HG02642 (cell line): ENCODE measurements around the gene ADSS1.

Experiments used
- ATAC-seq: cut with Tn5 transposase; IDR thresholded peaks from one replicate; pipeline ENCODE4 v1.9.1; 2021; ENCODE audit warnings: mild to moderate bottlenecking; ENCODE audit not compliant: unreplicated experiment, poor library complexity

ADSS1 gene

GRCh38 chr14:104723651-104724406 lies at the start of gene ADSS1:
ADSS1 (plus strand) TSS chr14:104724229; CDS start chr14:104724271, 42 bp downstream.
- peak; percentile 52 for ATAC-seq

DNA sequence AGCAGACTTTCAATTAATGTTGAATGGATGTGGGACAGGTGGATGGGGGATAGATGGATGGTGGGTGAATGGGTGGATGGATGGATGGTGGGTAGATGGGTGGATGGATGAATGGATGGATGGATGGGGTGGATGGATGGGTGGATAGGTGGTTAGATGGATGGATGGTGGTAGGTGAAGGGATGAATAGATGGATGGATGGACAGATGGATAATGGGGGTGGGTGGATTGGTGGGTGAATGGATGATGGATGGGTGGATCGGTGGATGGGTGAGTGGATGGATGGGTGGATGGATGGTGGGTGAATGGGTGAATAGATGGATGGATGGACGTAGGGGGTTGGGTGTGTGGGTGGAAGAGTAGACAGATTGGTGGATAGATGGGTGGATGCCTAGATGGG lies 48.6 kb upstream of the ADSS1 start:
- ATAC-seq, result no peak

DNA sequence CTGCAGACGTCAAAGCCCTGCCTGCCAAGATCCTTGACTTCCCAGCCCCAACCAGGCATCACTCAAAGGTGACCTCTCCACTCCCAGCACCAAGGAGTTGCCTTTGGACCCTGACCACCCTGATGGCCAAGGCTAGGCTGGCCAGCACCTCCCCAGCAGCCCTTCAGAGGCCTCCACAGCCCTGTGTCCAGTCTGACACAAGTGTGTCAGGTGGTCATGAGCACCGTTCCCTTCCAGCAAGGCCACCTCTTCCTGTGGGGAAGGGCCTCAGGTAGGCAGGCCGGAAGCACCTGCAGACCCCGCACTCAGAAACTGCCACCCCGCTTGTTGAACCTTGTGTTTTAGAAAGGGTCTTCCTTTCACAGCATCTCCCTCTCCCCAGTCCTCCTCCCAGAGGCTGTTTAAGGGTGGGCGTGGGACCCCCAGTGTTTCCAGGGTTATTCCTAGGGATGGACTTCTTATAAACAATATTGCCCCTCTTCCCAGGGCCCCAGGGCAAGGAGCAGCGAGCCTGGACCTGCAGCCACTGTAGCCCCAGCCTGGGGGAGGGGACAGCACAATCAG lies 47.8 kb upstream of the ADSS1 start:
- ATAC-seq, result no peak

DNA sequence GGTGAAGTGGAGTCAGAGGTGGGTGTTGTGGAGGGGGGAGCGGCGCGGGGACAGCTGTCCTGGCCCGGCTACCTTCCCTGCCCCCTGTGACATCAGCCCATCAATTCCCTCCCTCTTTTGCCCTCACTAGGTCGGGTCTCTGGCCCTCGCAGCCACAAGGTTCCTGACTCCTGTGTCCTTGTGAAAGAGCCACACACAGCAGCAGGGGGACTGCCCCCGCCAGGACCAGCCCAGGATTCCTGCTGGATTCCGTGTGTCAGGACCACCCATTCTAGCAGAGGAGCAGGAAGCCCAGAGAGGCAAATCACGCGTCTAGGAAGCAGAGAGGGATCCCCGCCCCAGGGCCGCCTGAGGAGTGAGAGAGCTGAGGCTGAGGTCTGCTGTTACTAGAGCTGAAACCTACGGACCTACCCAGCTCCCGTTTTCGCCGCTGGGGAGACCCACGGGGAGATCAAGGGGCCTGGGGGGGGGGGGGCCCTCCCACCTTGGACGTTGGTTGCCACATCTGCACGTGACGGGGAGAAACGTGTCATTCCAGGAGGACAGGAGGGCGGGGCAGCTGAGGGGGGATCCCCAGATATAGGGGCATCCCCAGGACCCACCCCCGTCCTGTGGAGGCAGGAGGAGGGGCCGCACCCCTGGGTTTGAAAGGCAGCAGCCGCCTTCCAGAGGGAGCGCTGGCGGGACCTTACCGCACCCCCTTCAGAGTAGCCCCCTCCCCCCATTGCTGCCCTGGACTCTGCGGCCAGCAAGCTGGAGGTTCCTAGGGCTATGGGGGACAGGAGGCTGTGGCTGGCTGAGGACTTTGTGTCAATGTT lies 47.1 kb upstream of the ADSS1 start:
- ATAC-seq, result peak; percentile 34

DNA sequence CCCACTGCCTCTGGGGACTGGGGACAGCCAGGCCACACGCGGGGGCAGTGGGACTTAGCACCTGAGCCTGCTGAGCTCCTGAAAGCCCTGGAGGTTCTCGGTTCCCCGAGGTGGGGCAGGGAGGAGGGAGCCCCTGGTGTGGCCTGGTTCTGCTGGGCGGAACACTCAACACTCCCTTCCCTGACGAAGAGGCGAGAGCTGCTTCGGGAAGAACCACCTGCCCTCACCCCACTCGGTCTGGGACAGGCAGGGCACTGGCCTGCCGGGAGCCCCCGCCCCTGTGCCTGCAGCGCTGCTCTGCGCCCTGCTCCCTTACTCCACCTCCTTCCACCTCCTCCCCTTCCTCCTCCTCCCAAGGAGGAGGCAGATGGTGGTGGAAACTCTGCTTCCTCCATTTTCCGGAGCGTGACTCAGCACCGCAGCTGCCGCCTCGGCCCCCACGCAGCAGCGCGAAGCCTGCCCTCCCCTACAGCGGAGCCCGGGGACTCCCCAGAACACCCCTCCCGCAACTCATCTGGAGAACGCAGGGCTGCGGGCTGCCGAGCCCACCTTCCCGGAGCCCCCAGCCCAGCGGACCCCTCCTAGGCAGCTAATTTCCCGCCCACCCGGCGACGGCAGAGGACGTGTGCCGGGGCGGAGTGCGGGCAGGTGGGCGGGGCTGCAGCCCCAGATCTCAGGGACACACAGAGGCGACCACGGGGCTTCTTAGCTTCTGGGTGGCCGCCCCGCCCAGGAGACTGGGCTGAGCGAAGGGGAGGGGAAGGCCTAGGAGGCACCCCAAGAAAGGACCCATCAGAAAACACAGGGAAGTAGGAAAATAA lies 46.3 kb upstream of the ADSS1 start:
- ATAC-seq, result peak; percentile 43

DNA sequence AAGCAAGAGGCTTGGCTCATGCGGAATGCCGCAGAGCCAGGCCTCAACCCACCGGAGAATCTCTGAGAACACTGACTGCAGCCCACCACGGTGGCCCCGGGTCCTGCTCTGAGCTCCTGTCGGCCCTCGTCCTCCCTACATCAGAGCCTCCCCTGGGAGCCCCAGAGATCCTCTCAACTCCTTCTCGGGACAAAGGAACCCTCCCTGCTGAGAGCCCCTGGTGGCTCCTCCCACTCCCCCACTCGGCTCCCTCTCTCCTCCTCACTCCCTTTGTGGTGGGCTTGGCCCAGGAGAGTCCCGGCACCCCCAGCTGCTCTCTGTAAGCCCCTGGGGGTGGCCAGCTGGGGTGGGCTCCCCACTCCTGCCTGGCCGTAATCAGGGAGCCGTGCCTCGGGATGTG lies 45.7 kb upstream of the ADSS1 start:
- ATAC-seq, result no peak

GRCh38 chr14:104678901-104679705 lies 44.9 kb upstream of the ADSS1 start:
- ATAC-seq, result no peak

DNA sequence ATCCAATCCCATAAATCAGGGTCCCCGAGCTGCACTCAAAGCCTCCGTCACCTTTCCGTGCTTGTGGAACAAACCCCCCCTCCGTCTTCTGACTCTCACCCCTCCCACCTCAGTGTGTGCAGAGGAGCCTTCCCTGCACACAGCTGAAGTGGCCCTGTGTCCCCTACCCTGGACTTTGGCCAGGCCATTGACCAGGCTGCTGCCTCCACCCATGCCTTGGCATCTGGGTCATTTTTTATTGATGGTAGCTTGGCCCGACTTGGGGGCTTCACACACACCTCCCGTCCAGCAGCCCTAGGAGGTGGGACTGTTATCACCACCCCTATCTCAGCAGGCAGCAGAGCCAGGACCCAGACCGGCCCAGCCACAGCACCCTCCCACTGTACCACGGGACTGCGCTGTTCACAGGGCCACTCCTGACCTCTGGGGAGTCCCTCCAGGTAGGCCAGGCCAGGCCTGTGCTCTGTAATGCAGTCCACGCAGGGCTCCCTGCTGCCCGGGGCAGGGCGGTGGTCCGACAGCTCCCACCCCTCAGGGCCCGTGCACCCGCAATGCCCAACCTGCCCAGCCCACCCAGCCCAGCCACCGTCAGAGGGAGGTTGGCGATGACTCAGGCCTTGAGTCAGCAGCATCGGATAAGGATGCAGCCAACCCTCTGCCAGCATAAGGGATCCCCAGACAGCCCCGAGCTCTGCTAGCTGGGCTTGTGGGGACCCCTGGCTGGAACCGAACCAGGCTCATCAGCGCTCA lies 43.8 kb upstream of the ADSS1 start:
- no peak for ATAC-seq

- no peak for ATAC-seq
Observed at GRCh38 chr14:104680806-104681688, 43.0 kb upstream of the ADSS1 start.

- no peak for ATAC-seq
Observed at GRCh38 chr14:104681689-104682074, 42.3 kb upstream of the ADSS1 start.

DNA sequence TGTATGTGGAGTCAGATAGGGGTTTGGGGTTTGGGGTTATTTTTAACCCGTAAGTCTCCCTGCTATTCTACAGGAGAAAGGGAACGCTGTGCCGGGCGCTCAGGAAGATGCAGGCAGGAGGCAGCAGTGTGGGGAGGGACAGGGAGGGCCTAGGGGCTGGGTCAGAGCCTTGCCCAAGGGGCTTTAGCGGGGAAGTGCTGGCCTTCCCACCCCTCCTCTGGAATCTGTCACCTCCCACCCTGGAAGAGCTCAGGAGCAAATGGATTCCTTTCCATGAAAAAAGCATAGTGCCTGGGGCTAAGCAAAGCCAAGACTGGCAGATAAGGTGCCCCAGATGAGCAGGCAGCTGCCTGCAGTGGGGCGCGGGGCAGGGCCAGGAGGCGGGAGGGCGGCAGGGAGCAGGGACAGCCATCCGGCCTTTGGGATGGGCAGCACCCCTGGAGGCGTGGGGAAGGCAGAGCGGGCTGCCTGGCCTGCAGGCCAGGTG lies 41.9 kb upstream of the ADSS1 start:
- ATAC-seq, result no peak

DNA sequence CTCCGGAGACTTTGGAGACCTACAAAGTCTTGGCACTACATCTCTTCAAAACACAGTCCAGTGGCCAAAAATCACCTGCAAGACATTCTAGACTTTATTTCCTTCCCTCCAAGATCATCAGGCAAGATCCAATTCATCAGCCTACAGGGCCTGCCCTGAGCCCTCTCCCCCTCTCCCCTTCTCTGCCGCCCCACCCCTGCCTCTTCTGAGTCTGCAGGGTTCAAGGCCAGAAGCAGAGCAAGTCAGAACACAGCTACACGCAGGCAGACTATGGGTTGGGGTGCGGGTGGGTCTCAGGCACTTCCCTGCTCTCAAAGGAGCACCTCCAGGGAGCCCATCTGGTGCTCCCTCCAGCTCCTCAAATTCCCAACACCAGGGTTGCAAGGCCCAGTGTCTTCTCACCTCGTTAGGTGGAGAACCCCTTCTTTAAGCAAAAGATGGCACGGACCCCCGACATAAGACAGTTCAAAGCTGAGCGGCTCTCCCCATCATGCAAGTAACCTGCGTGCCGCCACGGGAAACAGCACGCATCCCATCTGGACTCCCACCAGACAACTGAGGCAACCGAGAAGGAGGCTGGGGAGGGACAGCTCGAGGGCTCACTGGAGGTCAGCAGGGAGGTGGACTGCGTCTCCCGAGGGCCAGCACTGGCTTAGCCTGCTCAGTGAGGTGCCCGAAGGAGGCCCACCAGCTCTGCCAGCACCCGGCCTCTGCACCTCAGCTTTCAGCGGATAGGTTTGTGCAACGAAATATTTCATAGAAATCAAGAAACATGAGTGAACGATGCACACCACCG lies 40.2 kb upstream of the ADSS1 start:
- no peak for ATAC-seq

DNA sequence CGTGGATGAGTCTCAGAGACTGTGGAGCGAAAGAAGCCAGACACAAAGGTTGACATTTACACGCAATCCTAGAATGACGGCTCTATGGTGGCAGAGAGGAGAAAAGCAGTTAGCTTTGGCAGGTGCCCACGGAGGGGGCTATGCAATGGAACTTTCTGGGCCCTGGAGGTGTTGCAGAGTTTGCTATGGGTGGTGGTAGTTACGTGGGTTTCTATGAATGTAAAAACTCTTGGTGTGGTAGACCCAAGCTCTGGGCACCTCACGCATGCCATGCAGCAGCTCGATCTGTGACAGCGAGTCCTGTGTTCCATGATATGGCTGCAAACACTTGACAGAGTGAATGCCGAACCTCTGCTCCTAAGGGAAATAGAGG lies 39.6 kb upstream of the ADSS1 start:
- no peak for ATAC-seq

- ATAC-seq, result no peak
Observed at GRCh38 chr14:104685216-104685997, 38.6 kb upstream of the ADSS1 start.

DNA sequence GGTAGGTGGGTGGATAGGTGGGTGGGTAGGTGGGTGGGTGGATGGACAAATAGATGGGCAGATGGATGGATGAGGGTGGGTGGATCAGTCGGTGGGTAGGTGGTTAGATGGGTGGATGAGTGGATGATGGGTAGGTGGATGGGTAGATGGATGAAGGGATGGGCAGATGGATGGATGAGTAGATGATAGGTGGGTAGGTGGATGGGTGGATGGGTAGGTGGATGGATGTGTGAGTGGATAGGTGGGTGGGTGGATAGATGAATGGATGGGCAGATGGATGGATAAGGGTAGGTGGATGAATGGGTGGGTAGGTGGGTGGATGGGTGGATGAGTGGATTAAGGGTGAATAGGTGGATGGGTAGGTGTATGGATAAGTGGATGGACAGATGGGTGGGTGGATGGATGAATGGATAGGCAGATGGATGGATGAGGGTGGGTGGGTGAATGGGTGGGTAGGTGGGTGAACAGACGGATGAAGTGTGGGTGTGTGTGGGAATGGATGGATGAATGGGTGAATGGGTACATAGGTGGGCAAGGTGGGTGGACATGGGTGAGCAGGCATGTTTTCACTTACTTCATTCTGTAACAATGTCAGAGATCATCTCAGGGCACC lies 37.9 kb upstream of the ADSS1 start:
- ATAC-seq, result no peak
